GM12892 (cell line): Measurements from ENCODE around the gene THUMPD3.

Experiments
- DNase-seq: peaks from one replicate; pipeline ENCODE4 v3.0.0; 2011; ENCODE audit not compliant: insufficient read length
- FAIRE-seq: peaks from 2 replicates; lab custom pipeline; 2011; peaks lifted over from hg19 to GRCh38; lab: Jason Lieb, UNC
- POLR2A ChIP-seq: IDR thresholded peaks from 2 replicates; pipeline ENCODE4 v1.6.1; 2011; ENCODE audit warnings: low read depth, low read length, control low read depth
- POLR2AphosphoS5 ChIP-seq: IDR thresholded peaks from 2 replicates; pipeline ENCODE4 v1.6.1; 2011; ENCODE audit warnings: low read depth, low read length, control low read depth
- TAF1 ChIP-seq: IDR thresholded peaks from 2 replicates; pipeline ENCODE4 v1.6.1; 2011; ENCODE audit warnings: low read depth, mild to moderate bottlenecking, control low read depth, low read length, borderline replicate concordance

Gene THUMPD3

GRCh38 chr3:9414826-9415225, 52.0 kb downstream of the THUMPD3 start:
- TF ChIP-seq TAF1, result no peak
- no peak for TF ChIP-seq POLR2A
- no peak for TF ChIP-seq POLR2AphosphoS5
- DNase-seq (no peak), FAIRE-seq (no peak)

GRCh38 chr3:9415485-9416138, 52.8 kb downstream of the THUMPD3 start:
- no peak for DNase-seq
- TF ChIP-seq POLR2A (no peak), POLR2AphosphoS5 (no peak), TAF1 (no peak)
- no peak for FAIRE-seq

- DNase-seq (no peak), FAIRE-seq (no peak)
- TF ChIP-seq TAF1 (no peak), POLR2A (no peak), POLR2AphosphoS5 (no peak)
These were observed 53.4 kb downstream of the THUMPD3 start for GRCh38 chr3:9416139-9416780.

- FAIRE-seq (no peak), DNase-seq (no peak)
- no peak for TF ChIP-seq POLR2A
- TF ChIP-seq POLR2AphosphoS5, result no peak
These were observed 58.1 kb downstream of the THUMPD3 start for GRCh38 chr3:9420850-9421549.

GRCh38 chr3:9422712-9423424, 60.0 kb downstream of the THUMPD3 start:
- DNase-seq, result no peak
- TF ChIP-seq POLR2A (no peak), POLR2AphosphoS5 (no peak), TAF1 (no peak)
- FAIRE-seq, result no peak

GRCh38 chr3:9428411-9428810, 65.6 kb downstream of the THUMPD3 start:
- no peak for DNase-seq
- FAIRE-seq, result no peak
- TF ChIP-seq TAF1, result no peak
- TF ChIP-seq POLR2A, result no peak
- TF ChIP-seq POLR2AphosphoS5, result no peak

- FAIRE-seq, result no peak
- DNase-seq, result no peak
- TF ChIP-seq POLR2AphosphoS5 (no peak), TAF1 (no peak), POLR2A (no peak)
These were observed 67.9 kb downstream of the THUMPD3 start for GRCh38 chr3:9430733-9431132.

- FAIRE-seq (no peak), DNase-seq (no peak)
- TF ChIP-seq POLR2AphosphoS5 (no peak), POLR2A (no peak), TAF1 (no peak)
These were observed 71.0 kb downstream of the THUMPD3 start for GRCh38 chr3:9433627-9434521.

- FAIRE-seq (no peak), DNase-seq (no peak)
- TF ChIP-seq POLR2AphosphoS5 (no peak), TAF1 (no peak), POLR2A (no peak)
These were observed 72.5 kb downstream of the THUMPD3 start for GRCh38 chr3:9435316-9435715.
